Keratinocyte (primary cell): ENCODE measurements around the gene GOLGA8O. TPM values are rescaled to one million over a fixed set of nuclear protein-coding genes. Genes with fewer than 3 reads are reported as not detected.
"Not testable (repeated sequence)": the region's sequence is repeated elsewhere in the genome, so short reads cannot be mapped to it uniquely, and the experiment has no call there.

Source experiments
- DNase-seq: peaks from one replicate; pipeline ENCODE4 v3.0.0-alpha.2; 2011; ENCODE audit warnings: low read depth, missing footprints, low spot score
- FAIRE-seq: peaks from 2 replicates; lab custom pipeline; 2011; peaks lifted over from hg19 to GRCh38; lab: Jason Lieb, UNC
- H2AFZ ChIP-seq: 2 replicates; pipeline ENCODE4 v1.6.0; 2012; ENCODE audit warnings: low read length, control low read depth, inconsistent platforms; ENCODE audit not compliant: control insufficient read depth
- H3K27ac ChIP-seq: 2 replicates; pipeline ENCODE4 v1.5.1; 2011; ENCODE audit warnings: low read length; ENCODE audit not compliant: control insufficient read depth, insufficient read depth
- H3K27me3 ChIP-seq: 3 replicates; pipeline ENCODE4 v1.6.0; 2011; ENCODE audit warnings: low read length; ENCODE audit not compliant: control insufficient read depth, insufficient read depth; ENCODE audit errors: extremely low read depth
- H3K36me3 ChIP-seq, 2 experiments: 2 replicates in 1 of 2; 3 replicates in 1 of 2; pipeline ENCODE4 v1.5.1; 2011; ENCODE audit warnings: low read length in 2 of 2, mild to moderate bottlenecking in 1 of 2; ENCODE audit not compliant: control insufficient read depth in 2 of 2, insufficient read depth in 2 of 2; ENCODE audit errors: extremely low read depth in 1 of 2
- H3K4me1 ChIP-seq: 3 replicates; pipeline ENCODE4 v1.5.1; 2011; ENCODE audit warnings: low read length; ENCODE audit not compliant: control insufficient read depth, insufficient read depth; ENCODE audit errors: extremely low read depth
- H3K4me2 ChIP-seq: 3 replicates; pipeline ENCODE4 v1.6.0; 2011; ENCODE audit warnings: low read depth, low read length; ENCODE audit not compliant: control insufficient read depth, insufficient read depth; ENCODE audit errors: extremely low read depth
- H3K4me3 ChIP-seq, 3 experiments: fragments of 200-600 bp in 1 of 3; sonication (generic) in 1 of 3; 2 replicates in 2 of 3; 3 replicates in 1 of 3; pipeline ENCODE4 v1.5.1; 2011 to 2016; ENCODE audit warnings: low read length in 3 of 3, mild to moderate bottlenecking in 3 of 3, control low read depth in 2 of 3, inconsistent platforms in 1 of 3, low read depth in 1 of 3, mixed read lengths in 1 of 3, mixed run types in 1 of 3, moderate library complexity in 1 of 3; ENCODE audit not compliant: control insufficient read depth in 2 of 3, insufficient read depth in 2 of 3; ENCODE audit errors: extremely low read depth in 1 of 3
- H3K79me2 ChIP-seq: 2 replicates; pipeline ENCODE4 v1.6.0; 2012; ENCODE audit warnings: low read length; ENCODE audit not compliant: control insufficient read depth, insufficient read depth
- H3K9ac ChIP-seq: 3 replicates; pipeline ENCODE4 v1.6.0; 2011; ENCODE audit warnings: low read length; ENCODE audit not compliant: control insufficient read depth, insufficient read depth; ENCODE audit errors: extremely low read depth
- H3K9me1 ChIP-seq: 3 replicates; pipeline ENCODE4 v1.6.0; 2011; ENCODE audit warnings: low read length; ENCODE audit not compliant: control insufficient read depth, insufficient read depth; ENCODE audit errors: extremely low read depth
- H3K9me3 ChIP-seq: 2 replicates; pipeline ENCODE4 v1.5.1; 2012; ENCODE audit warnings: low read depth, low read length; ENCODE audit not compliant: control insufficient read depth
- H4K20me1 ChIP-seq: 3 replicates; pipeline ENCODE4 v1.6.0; 2011; ENCODE audit warnings: low read length; ENCODE audit not compliant: control insufficient read depth, insufficient read depth; ENCODE audit errors: extremely low read depth
- dilution Hi-C: fragments of 300-500 bp; cut with MboI; formaldehyde crosslinking; loops from one replicate; pipeline ENCODE4 v1.7.0; 2020; ENCODE audit warnings: low sequenced_read_pairs; ENCODE audit not compliant: extremely low pct_ligation_motif_present
- polyA plus RNA-seq, 5 experiments: library from polyadenylated mRNA; depleted of rRNA in 3 of 5; stranded (reverse) in 3 of 5; stranded (forward) in 1 of 5; unstranded in 1 of 5; fragments of >200 nt; gene quantifications; 1 replicate in 1 of 5; 2 replicates in 3 of 5; 3 replicates in 1 of 5; pipeline versions ENCODE4 v1.2.1 to v1.2.3, GENCODE V29; 2011 to 2012; ENCODE audit warnings: missing spikeins in 2 of 5, low read depth in 1 of 5, low replicate concordance in 1 of 5

GOLGA8O gene
- polyA plus RNA-seq, 1 donor (not counting 4 experiments of a cell fraction or from before 2014, with no cell fraction given), result 0.14 TPM

- dilution Hi-C loops, H3K27me3 ChIP-seq: not testable (repeated sequence)
Measured at GRCh38 chr15:32434102-32434963, 21.1 kb downstream of the GOLGA8O start.

DNA sequence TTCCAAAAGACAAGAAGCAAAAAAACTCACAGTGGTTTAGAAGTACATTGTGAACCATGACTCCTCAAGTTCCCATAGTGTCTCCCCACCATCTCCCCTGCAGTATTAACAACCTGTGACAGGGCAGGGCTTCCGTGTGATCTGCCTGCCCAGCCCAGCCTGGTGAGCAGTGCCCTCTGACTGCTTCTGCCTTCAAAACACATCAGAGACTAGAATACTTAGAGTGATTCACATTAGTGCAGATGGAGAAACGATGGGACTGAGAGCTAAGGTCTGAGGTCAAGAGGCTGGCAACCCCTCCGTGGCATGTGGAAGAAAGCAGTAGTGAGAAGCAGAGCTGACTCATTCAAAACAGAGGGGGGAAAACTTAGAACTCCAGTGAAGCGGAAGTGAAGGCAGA lies 27.8 kb downstream of the GOLGA8O start:
- H3K4me1 ChIP-seq, result not testable (repeated sequence)

More at GRCh38 chr15:32434102-32434963, 21.1 kb downstream of the GOLGA8O start:
- not testable (repeated sequence) for H3K4me1 ChIP-seq, FAIRE-seq, H3K9me1 ChIP-seq, H3K4me2 ChIP-seq, H4K20me1 ChIP-seq, H3K4me3 ChIP-seq, H3K36me3 ChIP-seq, DNase-seq, H2AFZ ChIP-seq, H3K79me2 ChIP-seq, H3K9ac ChIP-seq, H3K27ac ChIP-seq, H3K9me3 ChIP-seq

DNA sequence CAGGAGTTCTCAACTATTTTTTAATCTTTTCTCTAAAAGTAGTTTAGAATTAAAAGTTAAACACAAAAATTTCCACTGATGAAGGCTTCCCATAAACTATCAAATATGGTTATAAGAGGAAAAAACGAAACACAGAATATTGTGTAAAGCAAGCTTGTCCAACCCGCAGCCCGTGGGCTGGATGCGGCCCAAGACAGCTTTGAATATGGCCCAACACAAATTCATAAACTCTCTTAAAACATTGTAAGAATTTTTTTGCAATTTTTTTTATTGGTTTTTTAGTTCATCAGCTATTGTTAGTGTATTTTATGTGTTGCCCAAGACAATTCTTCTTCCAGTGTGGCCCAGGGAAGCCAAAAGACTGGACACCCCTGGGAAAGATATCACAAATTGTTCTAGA lies 28.9 kb downstream of the GOLGA8O start:
- H3K79me2 ChIP-seq, H3K4me2 ChIP-seq, H3K36me3 ChIP-seq, FAIRE-seq, H3K27ac ChIP-seq, dilution Hi-C loops, H3K4me1 ChIP-seq, DNase-seq, H3K9ac ChIP-seq, H4K20me1 ChIP-seq, H3K27me3 ChIP-seq, H3K9me3 ChIP-seq, H3K4me3 ChIP-seq, H2AFZ ChIP-seq, H3K9me1 ChIP-seq: not testable (repeated sequence)

More for the DNA sequence above, 27.8 kb downstream of the GOLGA8O start:
- H3K4me3 ChIP-seq, H2AFZ ChIP-seq, DNase-seq, H3K27me3 ChIP-seq, H3K9ac ChIP-seq, H3K27ac ChIP-seq, dilution Hi-C loops, H3K36me3 ChIP-seq, H3K79me2 ChIP-seq, H3K4me2 ChIP-seq, H3K9me1 ChIP-seq, H4K20me1 ChIP-seq, H3K9me3 ChIP-seq, FAIRE-seq: not testable (repeated sequence)

- H3K4me1 ChIP-seq, H3K9ac ChIP-seq, H3K27ac ChIP-seq, H3K9me1 ChIP-seq, H2AFZ ChIP-seq, H4K20me1 ChIP-seq, H3K9me3 ChIP-seq, H3K27me3 ChIP-seq, H3K4me3 ChIP-seq, dilution Hi-C loops, H3K4me2 ChIP-seq, DNase-seq, H3K79me2 ChIP-seq, FAIRE-seq, H3K36me3 ChIP-seq: not testable (repeated sequence)
Measured at GRCh38 chr15:32407903-32408302, 47.5 kb downstream of the GOLGA8O start.

DNA sequence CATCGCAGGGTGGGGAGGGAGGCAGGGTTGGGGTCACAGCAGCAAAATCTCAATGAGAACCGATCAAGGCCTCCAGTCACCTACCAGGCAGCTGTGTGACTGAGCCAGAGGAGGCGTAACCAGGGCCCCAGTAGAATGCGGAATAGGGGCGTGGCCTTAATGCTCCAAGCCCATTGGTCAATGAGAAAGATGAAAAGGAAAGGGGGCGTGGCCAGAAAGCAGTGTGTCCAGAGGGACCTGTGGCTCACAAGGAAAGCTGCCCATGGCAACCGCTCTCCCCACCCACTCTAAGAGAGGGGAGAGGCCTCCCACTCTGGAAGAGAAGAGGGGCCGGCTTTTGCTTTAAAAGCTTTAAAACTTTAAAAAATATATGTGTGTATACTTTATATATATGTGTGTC lies 52.2 kb downstream of the GOLGA8O start, which contains the start of gene GOLGA8K:
Gene GOLGA8K, minus strand, starts transcription at position 101 of the 400 bp plus-strand sequence. Its CDS starts 98 bp downstream, at position 3.
- H3K9me1 ChIP-seq, DNase-seq, H3K4me1 ChIP-seq, H4K20me1 ChIP-seq, H2AFZ ChIP-seq, H3K4me2 ChIP-seq, dilution Hi-C loops, H3K27ac ChIP-seq, H3K4me3 ChIP-seq, H3K79me2 ChIP-seq, H3K9ac ChIP-seq, FAIRE-seq, H3K9me3 ChIP-seq, H3K36me3 ChIP-seq, H3K27me3 ChIP-seq: not testable (repeated sequence)
